Urinary bladder (tissue), 4 donors: ENCODE data around the gene FADS3. TPM values are rescaled to one million over a fixed set of nuclear protein-coding genes. Genes with fewer than 3 reads are reported as not detected.

Experiments used
- DNase-seq: peaks from one replicate; pipeline ENCODE4 v3.0.0-alpha.2; 2015; ENCODE audit errors: extremely low spot score
- H3K27ac ChIP-seq: one replicate; pipeline ENCODE4 v1.5.1; 2013; ENCODE audit warnings: low read depth, mild to moderate bottlenecking, moderate library complexity
- H3K36me3 ChIP-seq: one replicate; pipeline ENCODE4 v1.6.1; 2013; ENCODE audit warnings: mild to moderate bottlenecking, moderate library complexity; ENCODE audit not compliant: insufficient read depth
- H3K4me1 ChIP-seq: one replicate; pipeline ENCODE4 v1.6.1; 2013; ENCODE audit warnings: mild to moderate bottlenecking, moderate library complexity; ENCODE audit not compliant: insufficient read depth
- H3K4me3 ChIP-seq: one replicate; pipeline ENCODE4 v1.5.1; 2013; ENCODE audit warnings: low read depth, low read length
- WGBS: extraction: QIAGEN DNeasy Blood & Tissue Kit; methylation state at CpG from one replicate; pipeline ENCODE4 v1.1.7; 2013; 5-methylcytosine and 5-hydroxymethylcytosine counted together
- polyA plus RNA-seq: library from polyadenylated mRNA; stranded (reverse); fragments of 200-250 nt; gene quantifications from one replicate; pipeline ENCODE4 v1.2.3, GENCODE V29; 2013
- total RNA-seq: library from RNA; depleted of rRNA; stranded (reverse); fragments of >200 nt; gene quantifications from one replicate; pipeline ENCODE4 v1.2.3, GENCODE V29; 2014
- donor health status: healthy with polysubstance abuse.
- donor health status: healthy.

Gene FADS3
- total and polyA plus RNA-seq, 2 donors = 17.8 to 43.5 TPM

- DNase-seq = no peak
- no peak overlapping the region for H3K27ac ChIP-seq
These were observed 19.9 kb upstream of the FADS3 start for GRCh38 chr11:61911128-61911700.

GRCh38 chr11:61910187-61911127 lies 19.1 kb upstream of the FADS3 start:
- Histone ChIP-seq H3K4me3 (no peak overlapping the region), H3K36me3 (no peaks in the 10 kb centered on the region), H3K4me1 (no peaks in the 10 kb centered on the region), H3K27ac (no peak overlapping the region)
- WGBS = 68% methylated on average over 13 of the region's 13 CpGs
- DNase-seq = no peak

More at GRCh38 chr11:61911128-61911700, 19.9 kb upstream of the FADS3 start:
- Histone ChIP-seq H3K36me3 (no peaks in the 10 kb centered on the region), H3K4me1 (no peaks in the 10 kb centered on the region), H3K4me3 (no peak overlapping the region)
- 78% methylated on average over 7 of the region's 7 CpGs for WGBS

- H3K4me3 ChIP-seq = no peak overlapping the region
- no peaks in the 10 kb centered on the region for H3K4me1 ChIP-seq
- no peak overlapping the region for H3K27ac ChIP-seq
- H3K36me3 ChIP-seq = no peaks in the 10 kb centered on the region
- DNase-seq = no peak
- 46% methylated on average over 10 of the region's 10 CpGs for whole genome bisulfite sequencing
These were observed 17.5 kb upstream of the FADS3 start for GRCh38 chr11:61908730-61909316.

GRCh38 chr11:61907871-61908729 lies 16.8 kb upstream of the FADS3 start:
- Histone ChIP-seq H3K27ac (no peak overlapping the region), H3K4me1 (no peaks in the 10 kb centered on the region), H3K4me3 (no peak overlapping the region), H3K36me3 (no peaks in the 10 kb centered on the region)
- DNase-seq = no peak
- 90% methylated on average over 21 of the region's 21 CpGs for WGBS

- Histone ChIP-seq H3K27ac (no peak overlapping the region), H3K36me3 (no peaks in the 10 kb centered on the region), H3K4me1 (no peaks in the 10 kb centered on the region), H3K4me3 (no peak overlapping the region)
- no peak for DNase-seq
- WGBS = 91% methylated on average over 19 of the region's 19 CpGs
These were observed 15.9 kb upstream of the FADS3 start for GRCh38 chr11:61907282-61907681.

GRCh38 chr11:61906522-61906909 lies 15.2 kb upstream of the FADS3 start:
- DNase-seq = no peak
- no peaks in the 10 kb centered on the region for H3K4me1 ChIP-seq
- no peaks in the 10 kb centered on the region for H3K36me3 ChIP-seq
- 86% methylated on average over 14 of the region's 14 CpGs for WGBS
- no peak overlapping the region for H3K4me3 ChIP-seq
- no peak overlapping the region for H3K27ac ChIP-seq

- Histone ChIP-seq H3K27ac (no peak overlapping the region), H3K4me1 (no peaks in the 10 kb centered on the region), H3K36me3 (no peaks in the 10 kb centered on the region), H3K4me3 (no peak overlapping the region)
- 88% methylated on average over 14 of the region's 14 CpGs for WGBS
- no peak for DNase-seq
These were observed 14.6 kb upstream of the FADS3 start for GRCh38 chr11:61905801-61906521.

- DNase-seq = no peak
- H3K4me3 ChIP-seq = no peak overlapping the region
- H3K36me3 ChIP-seq = no peaks in the 10 kb centered on the region
- WGBS = 90% methylated on average over 13 of the region's 13 CpGs
- H3K4me1 ChIP-seq = no peaks in the 10 kb centered on the region
- no peak overlapping the region for H3K27ac ChIP-seq
These were observed 13.8 kb upstream of the FADS3 start for GRCh38 chr11:61905067-61905696.

- no peaks in the 10 kb centered on the region for H3K36me3 ChIP-seq
- no peak for DNase-seq
- WGBS = 56% methylated on average over 19 of the region's 19 CpGs
- H3K4me1 ChIP-seq = no peaks in the 10 kb centered on the region
- no peak overlapping the region for H3K27ac ChIP-seq
- H3K4me3 ChIP-seq = no peak overlapping the region
These were observed 13.2 kb upstream of the FADS3 start for GRCh38 chr11:61904539-61905048.

GRCh38 chr11:61903845-61904244 lies 12.5 kb upstream of the FADS3 start:
- Histone ChIP-seq H3K4me1 (no peaks in the 10 kb centered on the region), H3K4me3 (no peak overlapping the region), H3K36me3 (no peaks in the 10 kb centered on the region), H3K27ac (no peak overlapping the region)
- no peak for DNase-seq
- WGBS = 97% methylated on average over 3 of the region's 3 CpGs

GRCh38 chr11:61902313-61902712 lies 11.0 kb upstream of the FADS3 start:
- WGBS = 87% methylated on average over 11 of the region's 11 CpGs
- DNase-seq = no peak
- no peak overlapping the region for H3K4me3 ChIP-seq
- H3K4me1 ChIP-seq = no peaks in the 10 kb centered on the region
- H3K36me3 ChIP-seq = no peaks in the 10 kb centered on the region
- H3K27ac ChIP-seq = no peak overlapping the region

- WGBS = 86% methylated on average over 10 of the region's 10 CpGs
- Histone ChIP-seq H3K27ac (no peak overlapping the region), H3K4me1 (no peaks in the 10 kb centered on the region), H3K36me3 (no peaks in the 10 kb centered on the region), H3K4me3 (no peak overlapping the region)
- no peak for DNase-seq
These were observed 10.1 kb upstream of the FADS3 start for GRCh38 chr11:61901397-61901796.
